GM19351 (cell line): ENCODE data around the gene DHRSX.
"Not testable (repeated sequence)": the region's sequence is repeated elsewhere in the genome, so short reads cannot be mapped to it uniquely, and the experiment has no call there.

Source experiments
- ATAC-seq: cut with Tn5 transposase; IDR thresholded peaks from one replicate; pipeline ENCODE4 v1.9.1; 2021; ENCODE audit warnings: mild to moderate bottlenecking, moderate library complexity; ENCODE audit not compliant: unreplicated experiment

The DHRSX gene

DNA sequence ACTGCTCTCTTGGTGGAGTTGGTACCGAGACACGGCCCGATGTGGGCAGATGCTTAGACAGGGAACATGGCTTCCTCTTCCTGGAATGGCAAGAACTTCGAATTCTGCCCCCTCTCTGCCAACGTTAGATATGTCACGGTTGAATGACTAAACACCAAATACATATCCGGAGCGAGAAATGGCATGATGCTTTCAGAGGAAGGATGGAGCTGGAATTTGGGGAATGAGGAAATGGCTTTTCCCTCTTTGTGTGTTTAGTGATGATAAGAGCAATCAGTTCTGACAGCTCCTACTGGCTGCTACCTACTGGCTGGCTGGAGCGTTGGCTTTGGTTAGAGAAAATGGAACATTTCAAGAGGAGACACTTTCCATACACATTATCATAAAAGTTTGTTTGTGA, 140.0 kb downstream of the DHRSX start:
- ATAC-seq, result no peak

DNA sequence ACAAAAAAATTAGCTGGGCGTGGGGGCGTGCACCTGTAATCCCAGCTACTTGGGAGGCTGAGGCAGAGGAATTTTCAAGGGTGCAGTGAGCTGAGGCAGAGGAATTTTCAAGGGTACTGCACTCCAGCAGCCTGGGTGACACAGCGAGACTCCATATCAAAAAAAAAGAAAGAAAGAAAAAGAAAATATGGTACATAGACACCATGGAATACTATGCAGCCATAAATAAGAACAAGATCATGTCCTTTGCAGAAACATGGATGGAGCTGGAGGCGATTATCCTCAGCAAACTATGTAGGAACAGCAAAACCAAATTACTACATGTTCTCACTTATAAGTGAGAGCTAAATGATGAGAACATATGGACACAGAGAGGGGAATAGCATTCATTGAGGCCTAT, 141.3 kb downstream of the DHRSX start:
- not testable (repeated sequence) for ATAC-seq

DNA sequence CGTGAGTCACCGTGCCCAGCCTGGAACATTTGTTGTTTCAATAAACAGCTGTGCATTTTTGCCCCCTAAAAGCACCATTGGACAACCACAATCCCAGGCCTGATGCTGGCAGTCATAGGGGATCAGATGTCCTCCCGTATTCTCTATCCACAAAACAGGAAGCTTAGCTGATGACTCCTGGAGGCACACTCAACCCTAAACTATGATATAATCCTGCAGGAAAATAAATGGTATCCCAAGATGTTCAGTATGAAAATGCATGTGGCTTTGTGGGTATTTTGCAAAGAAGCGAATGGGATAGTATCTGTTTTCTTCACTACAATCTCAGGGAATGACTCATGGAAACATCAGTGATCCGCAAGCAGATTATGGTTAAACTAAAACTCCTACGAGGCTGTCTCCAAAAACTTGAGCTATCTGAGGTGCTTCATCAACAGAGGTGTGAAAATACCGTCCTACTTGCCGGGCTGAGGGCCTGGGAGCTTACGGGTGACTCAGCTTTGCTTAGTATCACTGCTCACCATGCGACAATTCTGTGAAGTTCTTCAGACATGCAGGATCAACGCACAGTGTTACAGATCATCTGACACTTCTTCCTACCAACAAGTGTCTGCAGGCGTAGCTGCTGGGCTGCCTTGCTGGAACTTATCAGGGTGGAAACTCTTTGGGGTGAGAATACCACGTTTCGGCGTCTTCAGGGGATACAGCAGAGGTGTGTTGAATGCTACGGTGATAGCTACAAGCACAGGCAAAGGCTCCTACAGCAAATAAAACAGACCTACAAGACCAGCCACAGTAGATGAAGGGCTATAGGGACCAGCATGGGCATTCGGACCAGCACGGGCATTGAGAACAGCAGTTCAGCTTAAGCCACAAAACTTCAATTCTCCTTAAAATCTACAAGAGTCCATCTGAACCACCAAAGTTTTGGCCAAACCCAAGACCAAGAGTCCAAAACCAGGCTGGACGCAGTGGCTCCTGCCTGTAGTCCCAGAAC, 148.5 kb downstream of the DHRSX start:
- ATAC-seq, result no peak

- ATAC-seq, result no peak
These were observed 149.5 kb downstream of the DHRSX start for GRCh38 chrX:2351321-2351720.

DNA sequence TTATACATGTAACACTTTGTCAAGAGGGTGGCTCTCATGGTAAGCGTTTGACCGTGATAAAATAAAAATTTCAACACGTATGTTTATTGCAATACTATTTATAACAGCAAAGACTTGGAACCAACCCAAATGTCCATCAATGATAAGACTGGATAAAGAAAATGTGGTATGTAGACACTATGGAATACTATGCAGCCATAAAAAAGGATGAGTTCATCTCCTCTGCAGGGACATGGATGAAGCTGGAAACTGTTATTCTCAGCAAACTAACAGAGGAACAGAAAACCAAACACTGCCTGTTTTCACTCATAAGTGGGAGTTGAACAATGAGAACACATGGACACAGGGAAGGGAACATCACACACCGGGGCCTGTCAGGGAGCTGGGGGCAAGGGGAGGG, 150.1 kb downstream of the DHRSX start:
- ATAC-seq, result not testable (repeated sequence)

DNA sequence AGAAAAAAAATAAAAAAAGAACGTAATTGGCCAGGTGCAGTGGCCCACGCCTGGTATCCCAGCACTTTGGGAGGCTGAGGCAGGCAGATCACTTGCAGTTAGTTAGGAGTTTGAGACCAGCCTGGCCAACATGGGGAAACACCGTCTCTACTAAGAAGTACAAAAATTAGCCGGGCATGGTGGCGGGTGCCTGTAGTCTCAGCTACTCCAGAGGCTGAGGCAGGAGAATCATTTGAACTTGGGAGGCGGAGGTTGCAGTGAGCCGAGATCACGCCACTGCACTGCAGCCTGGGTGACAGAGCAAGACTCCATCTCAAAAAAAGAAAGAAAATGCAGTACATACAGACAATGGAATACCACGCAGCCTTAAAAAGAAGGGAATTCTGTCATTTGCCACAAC, 150.7 kb downstream of the DHRSX start:
- not testable (repeated sequence) for ATAC-seq

GRCh38 chrX:2348211-2348610, 152.6 kb downstream of the DHRSX start:
- no peak for ATAC-seq

DNA sequence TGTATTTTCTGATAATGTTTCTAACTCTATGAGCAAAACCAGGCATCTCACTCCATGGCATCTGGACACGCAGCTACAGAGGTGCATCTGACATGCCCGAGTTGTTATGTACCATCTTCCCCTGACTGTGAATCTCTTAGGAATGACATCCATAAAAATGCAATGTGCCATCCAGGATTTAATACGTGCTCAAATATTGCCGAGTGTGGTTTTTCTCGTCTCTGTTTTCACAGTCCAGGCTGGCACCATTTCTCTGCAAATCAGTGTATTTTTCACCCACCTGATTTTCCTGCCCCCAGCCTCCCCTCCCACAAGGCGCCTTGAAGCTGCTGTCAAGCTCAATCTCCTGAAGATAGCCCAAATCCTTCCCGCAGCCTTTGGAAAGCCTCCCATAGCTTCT, 154.6 kb downstream of the DHRSX start:
- ATAC-seq, result no peak

- no peak for ATAC-seq
These were observed 155.2 kb downstream of the DHRSX start for GRCh38 chrX:2345562-2345961.

GRCh38 chrX:2343413-2343812, 157.4 kb downstream of the DHRSX start:
- no peak for ATAC-seq

DNA sequence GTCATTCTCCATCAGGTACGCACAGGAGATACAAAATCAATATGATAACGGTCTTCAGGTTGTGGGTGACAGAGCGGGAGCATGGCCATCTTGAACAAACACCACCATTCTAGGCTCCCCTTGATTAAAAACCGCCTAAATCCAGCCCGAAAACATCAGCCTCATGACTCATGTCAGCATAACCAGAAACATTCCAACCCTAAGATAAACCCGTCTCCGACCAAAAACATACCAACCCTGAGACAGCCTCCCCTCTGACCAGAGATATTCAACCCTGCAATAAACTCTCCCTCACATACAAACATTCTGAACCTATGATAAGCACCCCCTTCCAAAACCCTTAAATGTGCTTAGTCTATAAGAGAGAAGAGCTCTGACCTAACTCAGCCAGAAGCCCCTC, 157.9 kb downstream of the DHRSX start:
- ATAC-seq, result no peak

GRCh38 chrX:2342281-2342688, 158.5 kb downstream of the DHRSX start:
- no peak for ATAC-seq

GRCh38 chrX:2340991-2341390, 159.8 kb downstream of the DHRSX start:
- no peak for ATAC-seq

GRCh38 chrX:2336181-2336580, 164.6 kb downstream of the DHRSX start:
- no peak for ATAC-seq

DNA sequence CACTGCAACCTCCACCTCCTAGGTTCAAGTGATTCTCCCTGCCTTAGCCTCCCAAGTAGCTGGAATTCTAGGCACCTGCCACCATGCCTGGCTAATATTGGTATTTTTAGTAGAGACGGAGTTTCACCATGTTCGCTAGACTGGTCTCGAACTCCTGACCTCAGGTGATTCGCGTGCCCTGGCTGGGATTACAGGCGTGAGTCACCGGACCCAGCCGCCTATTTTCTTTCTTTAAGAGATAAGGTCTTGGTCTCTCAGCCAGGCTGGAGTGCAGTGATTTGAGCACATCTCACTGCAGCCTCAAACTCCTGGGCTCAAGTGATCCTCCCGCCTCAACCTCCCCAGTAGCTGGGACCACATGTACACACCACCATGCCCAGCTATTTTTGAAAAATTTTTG, 166.5 kb downstream of the DHRSX start:
- no peak for ATAC-seq

DNA sequence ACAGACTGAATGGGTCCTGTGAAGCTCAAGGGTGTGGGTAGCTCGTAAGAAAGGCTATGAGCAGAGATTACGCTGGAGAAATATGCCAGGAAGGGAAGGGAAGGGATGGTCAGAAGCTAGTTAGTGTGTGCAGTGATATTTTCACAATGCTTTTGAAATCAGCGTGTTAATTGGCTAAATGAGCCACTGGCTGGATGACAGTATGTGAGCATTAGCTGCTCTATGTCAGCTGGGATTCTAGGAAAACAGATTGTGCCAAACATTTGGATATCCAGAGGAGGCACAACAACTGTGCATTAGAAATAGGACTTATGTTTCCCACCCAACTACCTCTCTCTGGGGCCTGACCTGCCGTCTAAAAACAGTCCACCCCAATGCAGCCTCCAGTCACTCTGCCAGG, 168.5 kb downstream of the DHRSX start:
- no peak for ATAC-seq

DNA sequence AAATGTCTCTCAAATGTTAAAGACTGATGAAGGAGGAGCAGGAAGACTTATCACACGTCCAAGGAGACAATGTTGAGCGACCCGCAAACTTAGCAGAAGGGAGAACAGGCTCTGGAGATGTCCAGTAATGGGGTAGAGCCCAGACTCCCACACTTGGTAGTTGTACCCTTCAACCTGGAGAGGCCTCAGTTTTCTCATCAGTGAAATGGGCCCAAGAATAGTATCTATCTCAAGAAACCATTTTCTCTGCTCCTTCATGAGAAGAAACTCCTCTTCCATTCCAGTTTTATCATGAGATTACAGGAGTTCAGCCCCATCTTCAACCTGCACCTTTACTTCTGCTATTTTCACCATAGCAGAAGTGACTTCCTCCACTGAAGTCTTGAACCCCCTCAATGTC, 169.9 kb downstream of the DHRSX start:
- no peak for ATAC-seq

DNA sequence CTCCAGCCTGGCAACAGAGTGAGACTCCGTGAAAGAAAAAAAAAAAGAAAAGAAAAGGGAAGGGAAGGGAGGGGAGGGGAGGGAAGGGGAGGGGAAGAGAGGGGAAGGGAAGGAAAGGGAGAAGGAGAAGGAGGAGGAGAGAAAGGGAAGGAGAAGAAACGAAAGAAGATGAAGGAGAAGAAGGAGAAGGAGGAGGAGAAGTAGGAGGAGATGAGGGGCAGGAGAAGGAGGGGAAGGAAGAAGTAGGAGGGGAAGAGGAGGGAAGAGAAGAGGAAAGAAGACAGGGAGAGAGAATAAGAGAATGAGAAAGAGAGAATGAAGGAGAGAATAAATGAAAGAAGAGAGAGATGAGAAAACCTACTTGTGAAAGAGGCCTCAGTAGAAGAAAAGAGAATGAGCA, 170.3 kb downstream of the DHRSX start:
- no peak for ATAC-seq

DNA sequence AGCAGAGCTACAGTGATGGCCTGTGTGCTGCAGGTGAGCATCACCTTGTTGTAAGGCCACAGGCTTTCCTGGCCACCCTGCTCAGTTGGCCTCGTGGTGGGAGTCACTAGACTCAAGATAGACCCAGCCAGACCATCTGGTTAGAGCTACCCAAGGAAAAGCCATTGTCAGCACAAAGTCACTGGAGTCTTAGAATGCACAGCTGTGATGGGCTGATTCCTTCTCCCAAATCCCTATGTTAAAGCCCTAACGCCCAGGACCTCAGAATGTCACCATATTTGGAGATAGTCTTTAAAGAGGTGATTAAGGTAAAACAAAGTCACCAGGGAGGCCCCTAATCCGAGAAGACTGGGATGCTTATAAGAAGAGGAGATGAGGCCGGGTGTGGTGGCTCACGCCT, 173.4 kb downstream of the DHRSX start:
- no peak for ATAC-seq

DNA sequence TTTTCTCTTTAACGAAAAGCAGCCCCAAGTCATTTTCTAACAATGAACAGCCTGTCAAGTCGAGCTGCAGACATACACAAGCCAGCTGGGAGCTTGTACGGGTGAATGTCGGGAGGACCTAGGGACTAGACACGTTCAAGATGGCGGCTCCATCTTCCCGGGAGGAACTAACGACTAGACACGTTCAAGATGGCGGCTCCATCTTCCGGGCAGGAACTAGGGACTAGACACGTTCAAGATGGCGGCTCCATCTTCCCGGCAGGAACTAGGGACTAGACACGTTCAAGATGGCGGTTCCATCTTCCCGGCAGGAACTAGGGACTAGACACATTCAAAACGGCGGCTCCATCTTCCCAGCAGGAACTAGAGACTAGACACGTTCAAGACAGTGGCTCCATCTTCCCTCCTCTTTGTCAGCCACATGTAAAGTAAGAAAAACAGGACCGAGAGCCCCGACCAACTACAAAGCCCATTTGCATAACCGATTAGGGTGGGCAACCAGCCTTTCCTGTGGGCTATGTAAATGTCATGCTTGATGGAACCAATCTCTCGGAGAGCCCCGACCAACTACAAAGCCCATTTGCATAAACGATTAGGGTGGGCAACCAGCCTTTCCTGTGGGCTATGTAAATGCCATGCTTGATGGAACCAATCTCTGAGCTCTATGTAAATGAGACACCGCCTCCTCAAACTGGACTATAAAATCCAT, 175.5 kb downstream of the DHRSX start:
- ATAC-seq, result peak; percentile 62

GRCh38 chrX:2324151-2324550, 176.6 kb downstream of the DHRSX start:
- no peak for ATAC-seq

- ATAC-seq, result no peak
These were observed 179.4 kb downstream of the DHRSX start for GRCh38 chrX:2321411-2321810.
